ENCODE measurements around the gene ZSCAN20. TPM values are rescaled to one million over a fixed set of nuclear protein-coding genes. Genes with fewer than 3 reads are reported as not detected.

The ZSCAN20 gene
- polyA plus RNA-seq, 1 donor (not counting 4 experiments of a cell fraction or from before 2014, with no cell fraction given), result 3.1 TPM

DNA sequence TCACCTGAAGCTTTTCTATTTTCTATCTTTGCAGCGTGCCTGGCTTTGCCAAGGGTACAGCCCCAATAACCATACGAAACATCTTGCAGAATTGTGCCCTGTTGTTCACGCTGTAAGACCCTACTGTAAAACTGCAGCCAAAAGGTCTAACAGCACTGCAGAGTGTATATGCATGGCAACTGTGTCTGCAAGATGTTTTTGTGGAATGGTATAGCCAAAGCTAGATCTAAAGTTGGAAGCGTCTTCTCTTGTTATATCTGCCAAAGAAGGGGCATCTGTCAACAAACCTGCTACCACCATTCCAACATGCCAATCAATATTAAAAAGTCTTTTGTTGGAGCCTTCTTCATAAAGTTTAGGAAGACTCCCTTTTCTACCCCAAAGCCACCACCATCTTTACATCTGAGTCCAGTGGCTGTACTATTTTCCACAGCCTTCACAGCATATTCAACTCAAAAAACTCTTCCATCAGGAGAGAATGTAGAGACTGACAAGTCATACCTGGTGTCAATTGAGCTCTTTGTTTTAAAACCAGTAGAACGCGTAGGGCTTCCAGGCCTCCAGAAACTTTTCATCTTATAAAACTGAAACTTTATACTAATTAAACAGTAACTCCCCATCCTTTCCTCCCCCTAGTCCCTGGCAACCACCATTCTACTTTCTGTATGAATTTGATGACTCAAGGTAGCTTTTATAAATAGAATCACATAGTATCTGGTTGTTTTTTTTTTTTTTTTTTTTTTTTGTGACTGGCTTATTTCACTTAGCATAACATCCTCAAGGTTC, 40.0 kb downstream of the ZSCAN20 start:
- no peak overlapping the region for H3K27ac ChIP-seq (ENCODE audit: control insufficient read depth, insufficient read depth, low read length)
- H3K4me1 ChIP-seq (ENCODE audit: control insufficient read depth, extremely low read depth, insufficient read depth, low read length), result no peaks in the 10 kb centered on the region
- no peaks in the 10 kb centered on the region for H3K79me2 ChIP-seq (ENCODE audit: control insufficient read depth, insufficient read depth, low read length)
- dilution Hi-C loops (cut with MboI; ENCODE audit: extremely low pct_ligation_motif_present, low sequenced_read_pairs), result no loop called here
- DNase-seq (ENCODE audit: low read depth, low spot score), result no peak
- no peak for FAIRE-seq
- no peaks in the 10 kb centered on the region for H3K27me3 ChIP-seq (ENCODE audit: control insufficient read depth, extremely low read depth, insufficient read depth, low read length)
- H3K9ac ChIP-seq (ENCODE audit: control insufficient read depth, extremely low read depth, insufficient read depth, low read length), result no peak overlapping the region
- no peak overlapping the region for H3K4me3 ChIP-seq (ENCODE audit: control insufficient read depth in 2 of 3, extremely low read depth in 1 of 3, insufficient read depth in 2 of 3, low read depth in 1 of 3, low read length in 3 of 3)
- H2AFZ ChIP-seq (ENCODE audit: control insufficient read depth, low read length), result no peak overlapping the region
- no peaks in the 10 kb centered on the region for H3K9me3 ChIP-seq (ENCODE audit: control insufficient read depth, low read depth, low read length)
- H3K4me2 ChIP-seq (ENCODE audit: control insufficient read depth, extremely low read depth, insufficient read depth, low read depth, low read length), result no peak overlapping the region
- no peaks in the 10 kb centered on the region for H4K20me1 ChIP-seq (ENCODE audit: control insufficient read depth, extremely low read depth, insufficient read depth, low read length)
- no peaks in the 10 kb centered on the region for H3K36me3 ChIP-seq (ENCODE audit: control insufficient read depth in 2 of 2, extremely low read depth in 1 of 2, insufficient read depth in 2 of 2, low read length in 2 of 2)
- no peaks in the 10 kb centered on the region for H3K9me1 ChIP-seq (ENCODE audit: control insufficient read depth, extremely low read depth, insufficient read depth, low read length)
- TF ChIP-seq EZH2 (IDR thresholded peaks at IDR 0.05; ENCODE audit: low read length), result no peak
- TF ChIP-seq, protein P1, sequence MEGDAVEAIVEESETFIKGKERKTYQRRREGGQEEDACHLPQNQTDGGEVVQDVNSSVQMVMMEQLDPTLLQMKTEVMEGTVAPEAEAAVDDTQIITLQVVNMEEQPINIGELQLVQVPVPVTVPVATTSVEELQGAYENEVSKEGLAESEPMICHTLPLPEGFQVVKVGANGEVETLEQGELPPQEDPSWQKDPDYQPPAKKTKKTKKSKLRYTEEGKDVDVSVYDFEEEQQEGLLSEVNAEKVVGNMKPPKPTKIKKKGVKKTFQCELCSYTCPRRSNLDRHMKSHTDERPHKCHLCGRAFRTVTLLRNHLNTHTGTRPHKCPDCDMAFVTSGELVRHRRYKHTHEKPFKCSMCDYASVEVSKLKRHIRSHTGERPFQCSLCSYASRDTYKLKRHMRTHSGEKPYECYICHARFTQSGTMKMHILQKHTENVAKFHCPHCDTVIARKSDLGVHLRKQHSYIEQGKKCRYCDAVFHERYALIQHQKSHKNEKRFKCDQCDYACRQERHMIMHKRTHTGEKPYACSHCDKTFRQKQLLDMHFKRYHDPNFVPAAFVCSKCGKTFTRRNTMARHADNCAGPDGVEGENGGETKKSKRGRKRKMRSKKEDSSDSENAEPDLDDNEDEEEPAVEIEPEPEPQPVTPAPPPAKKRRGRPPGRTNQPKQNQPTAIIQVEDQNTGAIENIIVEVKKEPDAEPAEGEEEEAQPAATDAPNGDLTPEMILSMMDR (optimal IDR thresholded peaks at IDR 0.05 in 1 of 3, IDR thresholded peaks at IDR 0.05 in 1 of 3, conservative IDR thresholded peaks at IDR 0.05 in 1 of 3; ENCODE audit: extremely low read depth in 1 of 3, insufficient read depth in 2 of 3, low read length in 3 of 3), result no peak

DNA sequence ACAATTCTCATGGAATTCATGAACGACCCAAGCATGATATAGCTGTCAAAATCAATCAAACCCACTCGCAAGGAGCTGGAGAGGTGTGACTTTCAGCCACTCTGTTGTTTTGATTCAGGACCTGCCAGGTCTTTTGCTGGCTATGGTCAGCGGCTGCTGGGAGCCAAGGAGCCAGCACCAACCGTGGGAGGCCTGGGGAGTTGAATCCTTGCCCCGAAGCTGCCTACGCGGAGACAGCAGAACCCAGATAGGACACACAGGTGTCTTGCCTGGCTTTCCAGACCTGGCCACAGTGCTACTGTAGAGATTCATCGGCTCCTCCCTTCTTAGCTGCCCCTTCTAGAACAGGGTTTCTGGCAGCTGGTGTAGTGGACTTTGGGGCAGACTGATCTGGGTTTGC, 42.7 kb downstream of the ZSCAN20 start:
- H3K4me2 ChIP-seq (ENCODE audit: control insufficient read depth, extremely low read depth, insufficient read depth, low read depth, low read length), result no peak overlapping the region
- no peaks in the 10 kb centered on the region for H3K9me3 ChIP-seq (ENCODE audit: control insufficient read depth, low read depth, low read length)
- no peaks in the 10 kb centered on the region for H3K36me3 ChIP-seq (ENCODE audit: control insufficient read depth in 2 of 2, extremely low read depth in 1 of 2, insufficient read depth in 2 of 2, low read length in 2 of 2)
- FAIRE-seq (no peak), DNase-seq (ENCODE audit: low read depth, low spot score) (no peak)
- dilution Hi-C loops (cut with MboI; ENCODE audit: extremely low pct_ligation_motif_present, low sequenced_read_pairs), result no loop called here
- no peaks in the 10 kb centered on the region for H3K9me1 ChIP-seq (ENCODE audit: control insufficient read depth, extremely low read depth, insufficient read depth, low read length)
- no peak overlapping the region for H3K4me3 ChIP-seq (ENCODE audit: control insufficient read depth in 2 of 3, extremely low read depth in 1 of 3, insufficient read depth in 2 of 3, low read depth in 1 of 3, low read length in 3 of 3)
- no peaks in the 10 kb centered on the region for H3K4me1 ChIP-seq (ENCODE audit: control insufficient read depth, extremely low read depth, insufficient read depth, low read length)
- H2AFZ ChIP-seq (ENCODE audit: control insufficient read depth, low read length), result no peak overlapping the region
- no peaks in the 10 kb centered on the region for H4K20me1 ChIP-seq (ENCODE audit: control insufficient read depth, extremely low read depth, insufficient read depth, low read length)
- TF ChIP-seq, protein P1 (optimal IDR thresholded peaks at IDR 0.05 in 1 of 3, IDR thresholded peaks at IDR 0.05 in 1 of 3, conservative IDR thresholded peaks at IDR 0.05 in 1 of 3; ENCODE audit: extremely low read depth in 1 of 3, insufficient read depth in 2 of 3, low read length in 3 of 3), result no peak
- TF ChIP-seq EZH2 (IDR thresholded peaks at IDR 0.05; ENCODE audit: low read length), result no peak
- no peak overlapping the region for H3K27ac ChIP-seq (ENCODE audit: control insufficient read depth, insufficient read depth, low read length)
- no peaks in the 10 kb centered on the region for H3K27me3 ChIP-seq (ENCODE audit: control insufficient read depth, extremely low read depth, insufficient read depth, low read length)
- H3K9ac ChIP-seq (ENCODE audit: control insufficient read depth, extremely low read depth, insufficient read depth, low read length), result no peak overlapping the region
- no peaks in the 10 kb centered on the region for H3K79me2 ChIP-seq (ENCODE audit: control insufficient read depth, insufficient read depth, low read length)

Measured in keratinocyte (primary cell).